ENCODE results near the gene SUPT20HL1.
"Not testable (repeated sequence)": the region's sequence is repeated elsewhere in the genome, so short reads cannot be mapped to it uniquely, and the experiment has no call there.

The SUPT20HL1 gene

GRCh38 chrX:24360272-24360671, at the start of gene SUPT20HL1:
Gene SUPT20HL1, plus strand, starts transcription at chrX:24360639. Its CDS starts 2,122 bp downstream, at chrX:24362761.
- H3K36me3 Mint-ChIP-seq: no peaks in the 10 kb centered on the region
- H3K4me1 Mint-ChIP-seq: no peaks in the 10 kb centered on the region
- H3K4me3 Mint-ChIP-seq: no peak within 1 kb of the TSS

DNA sequence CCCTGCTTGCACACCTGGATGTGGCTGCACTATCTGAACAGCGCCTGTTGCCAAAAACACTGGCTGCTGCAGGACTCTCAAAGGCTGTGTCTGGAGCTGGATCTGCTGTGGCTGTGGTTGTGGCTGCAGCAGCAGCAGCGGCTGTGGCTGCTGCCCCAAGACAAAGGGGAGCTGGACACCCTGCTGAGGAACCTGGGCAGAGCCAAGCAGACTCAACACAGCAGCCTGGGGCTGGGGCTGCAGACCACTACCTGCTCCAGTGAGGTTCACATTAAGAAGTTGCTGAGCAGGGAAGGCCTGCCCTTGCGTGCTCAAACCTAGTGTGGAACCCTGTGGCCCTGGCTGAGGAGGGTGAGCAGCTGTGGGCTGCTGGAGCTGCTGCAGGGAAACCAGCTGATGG, 49.5 kb upstream of the SUPT20HL1 start:
- H3K36me3 Mint-ChIP-seq, H3K27me3 Mint-ChIP-seq, H3K27ac Mint-ChIP-seq: not testable (repeated sequence)

More at GRCh38 chrX:24360272-24360671, at the start of gene SUPT20HL1:
- Mint-ChIP-seq H3K9me3 (no peaks in the 10 kb centered on the region), H3K27ac (peak within 1 kb of the TSS; percentile 59), H3K27me3 (no peaks in the 10 kb centered on the region)

GRCh38 chrX:24311507-24312248, 48.8 kb upstream of the SUPT20HL1 start:
- not testable (repeated sequence) for H3K9me3 Mint-ChIP-seq, H3K4me1 Mint-ChIP-seq, H3K36me3 Mint-ChIP-seq, H3K27me3 Mint-ChIP-seq, H3K27ac Mint-ChIP-seq, H3K4me3 Mint-ChIP-seq

More for the DNA sequence above, 49.5 kb upstream of the SUPT20HL1 start:
- not testable (repeated sequence) for H3K4me3 Mint-ChIP-seq, H3K4me1 Mint-ChIP-seq, H3K9me3 Mint-ChIP-seq

GRCh38 chrX:24312249-24312607, 48.2 kb upstream of the SUPT20HL1 start:
- H3K4me3 Mint-ChIP-seq, H3K27me3 Mint-ChIP-seq, H3K4me1 Mint-ChIP-seq, H3K36me3 Mint-ChIP-seq, H3K27ac Mint-ChIP-seq, H3K9me3 Mint-ChIP-seq: not testable (repeated sequence)

DNA sequence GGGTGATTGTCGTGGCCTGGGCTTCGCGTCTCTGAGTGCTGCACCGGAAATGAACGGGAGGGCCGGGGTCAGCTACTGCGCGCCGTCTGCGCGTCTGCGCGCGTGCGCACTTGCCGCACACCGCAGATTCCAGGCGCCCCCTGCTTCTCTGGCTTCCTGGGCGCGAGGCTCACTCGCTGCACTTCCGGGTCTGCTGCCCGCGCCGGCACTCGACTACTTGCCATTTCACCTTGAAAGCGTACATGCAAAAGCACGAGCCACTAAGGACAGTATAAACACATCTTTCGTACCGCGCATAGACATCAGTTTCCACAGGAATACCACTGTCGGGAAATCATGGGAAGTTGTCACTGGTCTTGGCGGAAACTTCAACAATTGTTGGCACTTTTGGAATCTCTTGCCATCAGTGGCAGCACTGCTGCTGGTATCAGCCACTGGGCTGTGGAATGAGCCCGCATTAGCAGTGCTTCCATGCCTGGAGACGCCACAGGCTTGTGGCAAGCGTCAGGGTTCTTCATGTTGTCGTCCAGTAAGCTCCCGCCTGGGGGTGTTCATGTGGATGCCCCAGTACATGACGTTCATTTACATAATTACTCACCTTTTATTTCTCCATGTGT, 46.3 kb upstream of the SUPT20HL1 start, which contains the start of gene SUPT20HL2:
Gene SUPT20HL2, minus strand, starts transcription at position 51 of the 617 bp plus-strand sequence. CDS start 754 bp downstream, outside the sequence.
- Mint-ChIP-seq H3K4me3 (no peak within 1 kb of the TSS), H3K4me1 (no peaks in the 10 kb centered on the region), H3K9me3 (no peaks in the 10 kb centered on the region), H3K36me3 (no peaks in the 10 kb centered on the region), H3K27ac (no peak within 1 kb of the TSS), H3K27me3 (no peaks in the 10 kb centered on the region)

DNA sequence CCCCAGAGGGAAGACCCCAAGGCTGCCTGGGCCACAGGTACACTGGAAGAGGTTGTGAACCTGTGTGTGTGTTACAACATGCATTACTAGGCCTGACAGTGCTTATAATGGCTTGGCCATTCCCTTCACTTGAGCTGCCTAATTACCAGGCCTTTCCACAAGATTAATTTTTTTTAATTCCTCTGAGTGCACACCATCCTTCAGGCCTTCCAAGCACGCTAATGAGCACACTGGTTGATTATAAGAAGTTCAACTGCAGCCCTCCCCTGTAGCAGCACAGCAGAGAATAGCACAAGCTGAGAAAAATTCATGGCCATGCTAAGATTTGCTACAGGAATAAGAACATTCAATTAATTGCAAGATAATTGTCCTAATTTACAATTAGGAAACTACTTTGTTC, 44.3 kb upstream of the SUPT20HL1 start:
- no peaks in the 10 kb centered on the region for H3K9me3 Mint-ChIP-seq
- H3K27ac Mint-ChIP-seq: no peak overlapping the region
- no peaks in the 10 kb centered on the region for H3K27me3 Mint-ChIP-seq
- no peak overlapping the region for H3K4me3 Mint-ChIP-seq
- H3K36me3 Mint-ChIP-seq: no peaks in the 10 kb centered on the region
- H3K4me1 Mint-ChIP-seq: no peaks in the 10 kb centered on the region

DNA sequence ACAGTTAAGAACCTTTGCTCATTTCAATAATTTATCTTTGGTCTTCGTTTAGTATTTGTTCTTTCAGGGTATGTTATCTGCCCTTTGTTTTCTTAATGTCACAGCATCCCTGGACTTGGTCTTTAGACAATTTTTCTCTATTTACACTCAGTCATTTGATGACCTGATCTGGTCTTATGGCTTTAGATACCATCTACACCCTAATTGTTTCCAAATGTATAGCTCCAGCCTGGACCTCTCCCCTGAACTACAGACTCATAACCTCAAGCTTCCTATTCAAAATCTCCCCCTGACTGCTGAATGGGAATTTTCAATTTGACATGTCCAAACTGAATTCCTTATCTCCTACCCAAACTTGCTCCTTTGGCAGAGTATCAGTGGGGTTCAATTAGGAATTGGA, 42.9 kb upstream of the SUPT20HL1 start:
- H3K36me3 Mint-ChIP-seq: no peaks in the 10 kb centered on the region
- no peaks in the 10 kb centered on the region for H3K4me1 Mint-ChIP-seq
- no peak overlapping the region for H3K27ac Mint-ChIP-seq
- no peaks in the 10 kb centered on the region for H3K9me3 Mint-ChIP-seq
- no peaks in the 10 kb centered on the region for H3K27me3 Mint-ChIP-seq
- H3K4me3 Mint-ChIP-seq: no peak overlapping the region

- H3K36me3 Mint-ChIP-seq: no peaks in the 10 kb centered on the region
- peaks cover 3% of the 10 kb centered on the region for H3K27me3 Mint-ChIP-seq
- H3K4me3 Mint-ChIP-seq: no peak overlapping the region
- no peak overlapping the region for H3K27ac Mint-ChIP-seq
- H3K9me3 Mint-ChIP-seq: no peaks in the 10 kb centered on the region
- H3K4me1 Mint-ChIP-seq: no peaks in the 10 kb centered on the region
These were observed 38.6 kb upstream of the SUPT20HL1 start for GRCh38 chrX:24321741-24322395.

- no peaks in the 10 kb centered on the region for H3K36me3 Mint-ChIP-seq
- no peaks in the 10 kb centered on the region for H3K9me3 Mint-ChIP-seq
- H3K4me1 Mint-ChIP-seq: no peaks in the 10 kb centered on the region
- no peak overlapping the region for H3K27ac Mint-ChIP-seq
- peaks cover 3% of the 10 kb centered on the region for H3K27me3 Mint-ChIP-seq
- no peak overlapping the region for H3K4me3 Mint-ChIP-seq
These were observed 35.2 kb upstream of the SUPT20HL1 start for GRCh38 chrX:24325231-24325630.

- no peak overlapping the region for H3K4me3 Mint-ChIP-seq
- peaks cover 2% of the 10 kb centered on the region for H3K36me3 Mint-ChIP-seq
- H3K27me3 Mint-ChIP-seq: peaks cover 1% of the 10 kb centered on the region
- no peak overlapping the region for H3K27ac Mint-ChIP-seq
- H3K4me1 Mint-ChIP-seq: no peaks in the 10 kb centered on the region
- peaks cover 8% of the 10 kb centered on the region for H3K9me3 Mint-ChIP-seq
These were observed 27.6 kb upstream of the SUPT20HL1 start for GRCh38 chrX:24332878-24333277.

GRCh38 chrX:24333371-24333770, 27.1 kb upstream of the SUPT20HL1 start:
- Mint-ChIP-seq H3K27me3 (peaks cover 1% of the 10 kb centered on the region), H3K9me3 (peaks cover 8% of the 10 kb centered on the region), H3K36me3 (peaks cover 2% of the 10 kb centered on the region), H3K4me1 (no peaks in the 10 kb centered on the region), H3K4me3 (no peak overlapping the region), H3K27ac (no peak overlapping the region)

DNA sequence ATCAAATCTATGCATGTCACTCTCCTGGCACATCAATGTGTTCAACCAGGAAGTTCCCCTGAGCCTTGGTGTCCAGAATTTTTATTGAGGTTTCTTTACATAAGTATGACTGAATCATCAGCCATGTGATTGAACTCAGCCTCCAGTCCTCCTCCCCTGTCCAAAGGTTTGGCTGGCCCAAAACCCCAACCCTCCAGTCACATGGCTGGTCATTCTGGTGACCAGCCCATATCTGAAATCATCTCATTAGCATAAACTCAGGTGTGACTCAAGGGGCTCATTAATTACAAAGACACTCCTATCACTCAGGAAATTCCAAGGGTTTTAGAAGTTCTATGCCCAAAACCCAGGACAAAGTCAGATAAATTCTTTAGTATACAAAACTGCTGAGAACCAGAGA, 26.0 kb upstream of the SUPT20HL1 start:
- Mint-ChIP-seq H3K4me3 (no peak overlapping the region), H3K27me3 (peaks cover 1% of the 10 kb centered on the region), H3K4me1 (no peaks in the 10 kb centered on the region), H3K9me3 (peaks cover 8% of the 10 kb centered on the region), H3K36me3 (peaks cover 2% of the 10 kb centered on the region), H3K27ac (no peak overlapping the region)

- peaks cover 2% of the 10 kb centered on the region for H3K36me3 Mint-ChIP-seq
- H3K4me3 Mint-ChIP-seq: no peak overlapping the region
- no peaks in the 10 kb centered on the region for H3K4me1 Mint-ChIP-seq
- H3K27me3 Mint-ChIP-seq: peaks cover 1% of the 10 kb centered on the region
- H3K27ac Mint-ChIP-seq: no peak overlapping the region
- peaks cover 8% of the 10 kb centered on the region for H3K9me3 Mint-ChIP-seq
These were observed 24.6 kb upstream of the SUPT20HL1 start for GRCh38 chrX:24335871-24336270.

DNA sequence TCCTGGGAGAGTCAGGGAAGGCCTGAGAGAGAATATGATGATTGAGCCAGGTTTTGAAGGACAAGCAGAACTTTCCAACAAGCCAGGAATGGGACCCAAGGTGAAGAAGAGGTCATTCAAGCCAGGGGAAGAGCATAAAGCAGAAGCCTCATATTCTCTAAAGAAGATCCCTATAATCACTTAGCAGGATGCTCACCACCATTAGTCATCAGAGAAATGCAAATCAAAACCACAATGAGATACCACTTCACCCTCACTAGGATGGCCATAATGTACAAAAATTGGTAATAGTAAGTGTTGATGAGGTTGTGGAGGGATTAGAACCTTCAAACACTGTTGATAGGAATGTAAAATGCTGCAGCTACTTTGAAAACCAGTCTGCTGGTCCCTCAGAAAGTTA, 20.5 kb upstream of the SUPT20HL1 start:
- H3K27me3 Mint-ChIP-seq: peaks cover 1% of the 10 kb centered on the region
- H3K9me3 Mint-ChIP-seq: no peaks in the 10 kb centered on the region
- H3K4me3 Mint-ChIP-seq: no peak overlapping the region
- H3K4me1 Mint-ChIP-seq: peaks cover 7% of the 10 kb centered on the region
- no peaks in the 10 kb centered on the region for H3K36me3 Mint-ChIP-seq
- H3K27ac Mint-ChIP-seq: no peak overlapping the region

DNA sequence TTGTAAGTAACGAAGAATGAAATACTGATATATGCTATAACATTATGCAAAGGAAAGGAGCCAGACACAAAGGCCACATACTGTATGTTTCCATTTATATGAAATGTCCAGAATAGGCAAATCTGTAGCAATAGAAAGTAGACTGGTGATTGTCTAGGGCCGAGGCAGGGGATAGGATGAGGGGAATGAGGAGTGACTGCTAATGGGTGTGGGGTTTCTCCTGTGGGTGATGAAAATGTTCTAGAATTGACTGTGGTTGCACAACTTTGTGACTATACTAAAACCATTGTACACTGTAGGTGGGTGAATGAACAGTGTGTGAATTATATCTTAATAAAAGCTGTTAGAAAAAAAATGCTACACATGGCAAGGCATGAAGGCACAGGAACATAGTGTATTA, 19.9 kb upstream of the SUPT20HL1 start:
- H3K4me1 Mint-ChIP-seq: peaks cover 7% of the 10 kb centered on the region
- no peak overlapping the region for H3K4me3 Mint-ChIP-seq
- peaks cover 1% of the 10 kb centered on the region for H3K27me3 Mint-ChIP-seq
- no peaks in the 10 kb centered on the region for H3K36me3 Mint-ChIP-seq
- no peaks in the 10 kb centered on the region for H3K9me3 Mint-ChIP-seq
- H3K27ac Mint-ChIP-seq: no peak overlapping the region

- Mint-ChIP-seq H3K27me3 (peaks cover 1% of the 10 kb centered on the region), H3K27ac (no peak overlapping the region), H3K4me1 (peaks cover 7% of the 10 kb centered on the region), H3K4me3 (no peak overlapping the region), H3K36me3 (no peaks in the 10 kb centered on the region), H3K9me3 (no peaks in the 10 kb centered on the region)
These were observed 18.6 kb upstream of the SUPT20HL1 start for GRCh38 chrX:24341795-24342194.
